Measurements from ENCODE around the gene FAM3A. TPM values are rescaled to one million over a fixed set of nuclear protein-coding genes. Genes with fewer than 3 reads are reported as not detected.

FAM3A gene
- total RNA-seq, 2 experiments from 2014 or later, result 16.4 to 21.9 TPM

DNA sequence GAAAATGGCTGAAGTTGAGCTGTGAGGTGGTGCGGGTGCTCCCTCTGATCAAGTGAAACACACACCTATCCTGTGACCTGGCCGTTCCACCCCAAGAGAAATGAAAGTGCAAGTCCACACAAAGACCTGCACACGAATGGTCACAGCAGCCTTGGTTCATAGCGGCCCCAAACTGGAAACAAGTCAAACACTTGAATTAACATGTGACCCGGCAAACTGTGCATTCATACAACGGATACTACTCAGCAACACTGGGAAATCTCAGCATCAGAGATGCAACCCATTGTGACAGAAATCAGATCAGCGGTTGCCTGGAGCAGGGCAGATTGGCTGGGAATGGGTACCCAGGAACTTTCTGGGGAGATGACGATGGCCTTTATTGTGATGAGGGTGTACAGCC, 23.0 kb upstream of the FAM3A start:
- intact Hi-C loops (cut with micrococcal nuclease; ENCODE audit: unreplicated experiment), result no loop called here

GRCh38 chrX:154535892-154536291, 19.9 kb upstream of the FAM3A start:
- no peak for TF ChIP-seq CTCF (conservative IDR thresholded peaks at IDR 0.05; ENCODE audit: low read length)
- no peak for TF ChIP-seq EZH2phosphoT487 (IDR thresholded peaks at IDR 0.05; ENCODE audit: borderline replicate concordance, low read depth, low read length)
- Histone ChIP-seq H3K4me3 (ENCODE audit: low read depth, low read length, poor library complexity, severe bottlenecking) (no peak overlapping the region), H2AFZ (ENCODE audit: low read length) (no peak overlapping the region), H3K4me1 (ENCODE audit: insufficient read depth, low read length, poor library complexity, severe bottlenecking) (peaks cover 4% of the 10 kb centered on the region), H3K9me2 (ENCODE audit: insufficient read depth, low read length) (no peaks in the 10 kb centered on the region), H3K36me3 (ENCODE audit: insufficient read depth, low read length) (peaks cover 20% of the 10 kb centered on the region), H3K9me3 (ENCODE audit: low read length) (no peaks in the 10 kb centered on the region), H3K4me2 (ENCODE audit: low read length) (no peak overlapping the region), H3K79me2 (ENCODE audit: insufficient read depth, low read depth, low read length) (no peaks in the 10 kb centered on the region), H4K20me1 (ENCODE audit: insufficient read depth, low read length) (no peaks in the 10 kb centered on the region), H3K27ac (ENCODE audit: low read depth, low read length, poor library complexity, severe bottlenecking) (no peak overlapping the region)
- CTCF ChIA-PET (ENCODE audit: unreplicated experiment), result no interaction called here
- intact Hi-C loops (cut with micrococcal nuclease; ENCODE audit: unreplicated experiment), result no loop called here
- BruUV-seq (replicated peaks), result no TSS peak
- no peak for DNase-seq (ENCODE audit: low spot score)
- POLR2A ChIA-PET, result interaction anchor here (0.6 kb wide), 1 partner anchor 123 kb away, joined by 3 read pairs; no protein-coding TSS in a partner anchor

More for the DNA sequence above, 23.0 kb upstream of the FAM3A start:
- Histone ChIP-seq H3K27ac (ENCODE audit: low read depth, low read length, poor library complexity, severe bottlenecking) (no peak overlapping the region), H3K9me3 (ENCODE audit: low read length) (no peaks in the 10 kb centered on the region), H3K9me2 (ENCODE audit: insufficient read depth, low read length) (no peaks in the 10 kb centered on the region), H4K20me1 (ENCODE audit: insufficient read depth, low read length) (no peaks in the 10 kb centered on the region), H2AFZ (ENCODE audit: low read length) (no peak overlapping the region), H3K36me3 (ENCODE audit: insufficient read depth, low read length) (peaks cover 23% of the 10 kb centered on the region), H3K4me2 (ENCODE audit: low read length) (no peak overlapping the region), H3K4me1 (ENCODE audit: insufficient read depth, low read length, poor library complexity, severe bottlenecking) (peaks cover 9% of the 10 kb centered on the region), H3K79me2 (ENCODE audit: insufficient read depth, low read depth, low read length) (no peaks in the 10 kb centered on the region), H3K4me3 (ENCODE audit: low read depth, low read length, poor library complexity, severe bottlenecking) (no peak overlapping the region)
- no peak for DNase-seq (ENCODE audit: low spot score)
- BruUV-seq (replicated peaks), result no TSS peak
- CTCF ChIA-PET (ENCODE audit: unreplicated experiment), result no interaction called here
- TF ChIP-seq EZH2phosphoT487 (IDR thresholded peaks at IDR 0.05; ENCODE audit: borderline replicate concordance, low read depth, low read length), result no peak
- no peak for TF ChIP-seq CTCF (conservative IDR thresholded peaks at IDR 0.05; ENCODE audit: low read length)
- POLR2A ChIA-PET, result no interaction called here

- peaks cover 20% of the 10 kb centered on the region; the same call in 1 of the 2 replicates for H3K36me3 ChIP-seq (ENCODE audit: insufficient read depth, low read length)
- intact Hi-C loops (cut with micrococcal nuclease; ENCODE audit: unreplicated experiment), result loop anchor here (5.0 kb wide), 1 partner anchor 132 kb away; no protein-coding TSS in a partner anchor
- H3K9me3 ChIP-seq (ENCODE audit: low read length), result no peaks in the 10 kb centered on the region
- DNase-seq (ENCODE audit: low spot score), result peak; percentile 87
- H3K4me2 ChIP-seq (ENCODE audit: low read length), result no peak overlapping the region
- H3K9me2 ChIP-seq (ENCODE audit: insufficient read depth, low read length), result no peaks in the 10 kb centered on the region
- TF ChIP-seq CTCF (conservative IDR thresholded peaks at IDR 0.05; ENCODE audit: low read length) (peak; percentile 90), EZH2phosphoT487 (IDR thresholded peaks at IDR 0.05; ENCODE audit: borderline replicate concordance, low read depth, low read length) (no peak)
- ChIA-PET CTCF (ENCODE audit: unreplicated experiment) (no interaction called here), POLR2A (no interaction called here)
- no TSS peak for BruUV-seq (replicated peaks)
- H3K4me1 ChIP-seq (ENCODE audit: insufficient read depth, low read length, poor library complexity, severe bottlenecking), result peaks cover 4% of the 10 kb centered on the region
- no peak overlapping the region for H3K27ac ChIP-seq (ENCODE audit: low read depth, low read length, poor library complexity, severe bottlenecking)
- no peaks in the 10 kb centered on the region for H4K20me1 ChIP-seq (ENCODE audit: insufficient read depth, low read length)
- no peak overlapping the region for H2AFZ ChIP-seq (ENCODE audit: low read length)
- no peak overlapping the region for H3K4me3 ChIP-seq (ENCODE audit: low read depth, low read length, poor library complexity, severe bottlenecking)
- H3K79me2 ChIP-seq (ENCODE audit: insufficient read depth, low read depth, low read length), result no peaks in the 10 kb centered on the region
Measured at GRCh38 chrX:154534526-154535322, 18.7 kb upstream of the FAM3A start.
